ENCODE measurements around the gene GALNT18.

- no peak for TF ChIP-seq CTCF (IDR thresholded peaks at IDR 0.05)
- no peak for TF ChIP-seq POLR2A (IDR thresholded peaks at IDR 0.05)
- TF ChIP-seq POLR2AphosphoS5 (IDR thresholded peaks at IDR 0.05; ENCODE audit: insufficient read depth in 1 of 2, low read depth in 1 of 2): no peak
Observed at GRCh38 chr11:11571893-11572292, 49.9 kb downstream of the GALNT18 start.
